HEK293T (cell line): ENCODE results near the gene MIOX.

Source experiments
- CTCF ChIA-PET: fragments of 350-600 bp; formaldehyde crosslinking; extraction: SDS; loops from one replicate; lab custom pipeline; 2021; ENCODE audit warnings: antibody characterized with exemption, inconsistent platforms; lab: Yijun Ruan, JAX
- POLR2A ChIA-PET: fragments of 350-600 bp; formaldehyde crosslinking; extraction: SDS; loops from one replicate; lab custom pipeline; 2020; ENCODE audit warnings: antibody characterized with exemption, inconsistent platforms; lab: Yijun Ruan, JAX
- DNase-seq: peaks from one replicate; pipeline ENCODE4 v3.0.0; 2012; ENCODE audit warnings: mixed read lengths; ENCODE audit errors: extremely low spot score
- ARNT ChIP-seq: fragments of 450-650 bp; IDR thresholded peaks from 2 replicates; pipeline ENCODE4 v1.6.1; 2017; ENCODE audit warnings: mild to moderate bottlenecking
- BHLHE40 ChIP-seq: fragments of 450-650 bp; IDR thresholded peaks from 2 replicates; pipeline ENCODE4 v1.6.1; 2016; ENCODE audit warnings: mild to moderate bottlenecking, moderate library complexity, borderline replicate concordance
- CTBP1 ChIP-seq: fragments of 450-650 bp; IDR thresholded peaks from 2 replicates; pipeline ENCODE4 v1.6.1; 2016; ENCODE audit warnings: borderline replicate concordance
- ELF4 ChIP-seq: fragments of 450-650 bp; IDR thresholded peaks from 2 replicates; pipeline ENCODE4 v1.6.1; 2017; ENCODE audit warnings: antibody characterized with exemption
- FOXA1 ChIP-seq: fragments of 450-650 bp; IDR thresholded peaks from 2 replicates; pipeline ENCODE4 v1.6.1; 2016; ENCODE audit warnings: mild to moderate bottlenecking
- FOXK2 ChIP-seq: fragments of 450-650 bp; IDR thresholded peaks from 2 replicates; pipeline ENCODE4 v1.6.1; 2016; ENCODE audit warnings: mild to moderate bottlenecking
- FOXM1 ChIP-seq: fragments of 450-650 bp; IDR thresholded peaks from 2 replicates; pipeline ENCODE4 v1.6.1; 2017; ENCODE audit warnings: mild to moderate bottlenecking, borderline replicate concordance
- HDGF ChIP-seq: fragments of 450-650 bp; IDR thresholded peaks from 2 replicates; pipeline ENCODE4 v1.6.1; 2017; ENCODE audit warnings: antibody characterized with exemption, borderline replicate concordance
- L3MBTL2 ChIP-seq: fragments of 450-650 bp; conservative IDR thresholded peaks from 2 replicates; pipeline ENCODE4 v1.6.1; 2016; ENCODE audit warnings: mild to moderate bottlenecking
- LEF1 ChIP-seq: fragments of 450-650 bp; IDR thresholded peaks from 2 replicates; pipeline ENCODE4 v1.6.1; 2017; ENCODE audit warnings: mild to moderate bottlenecking, borderline replicate concordance
- NFRKB ChIP-seq: fragments of 450-650 bp; IDR thresholded peaks from 2 replicates; pipeline ENCODE4 v1.6.1; 2016; ENCODE audit warnings: mild to moderate bottlenecking, moderate library complexity
- SP1 ChIP-seq: fragments of 450-650 bp; IDR thresholded peaks from 2 replicates; pipeline ENCODE4 v1.6.1; 2017
- SUZ12 ChIP-seq: fragments of 450-650 bp; IDR thresholded peaks from 2 replicates; pipeline ENCODE4 v1.6.1; 2016; ENCODE audit warnings: mild to moderate bottlenecking
- TARDBP ChIP-seq: fragments of 450-650 bp; IDR thresholded peaks from 2 replicates; pipeline ENCODE4 v1.6.1; 2016
- ZNF384 ChIP-seq: fragments of 450-650 bp; IDR thresholded peaks from 2 replicates; pipeline ENCODE4 v1.6.1; 2016
- TF ChIP-seq, protein P1 (sequence below): fragments of 450-650 bp; IDR thresholded peaks from 2 replicates; pipeline ENCODE4 v1.6.1; 2016

The MIOX gene

GRCh38 chr22:50529416-50529896, 42.8 kb downstream of the MIOX start:
- ChIA-PET POLR2A (no interaction called here), CTCF (no interaction called here)
- DNase-seq = no peak
- TF ChIP-seq SUZ12 (no peak), ZNF384 (no peak), L3MBTL2 (no peak), CTBP1 (no peak), ARNT (no peak), FOXM1 (no peak), NFRKB (no peak), SP1 (no peak), FOXK2 (no peak), LEF1 (no peak), FOXA1 (no peak), BHLHE40 (no peak), TARDBP (no peak), HDGF (no peak)
- TF ChIP-seq, protein P1, sequence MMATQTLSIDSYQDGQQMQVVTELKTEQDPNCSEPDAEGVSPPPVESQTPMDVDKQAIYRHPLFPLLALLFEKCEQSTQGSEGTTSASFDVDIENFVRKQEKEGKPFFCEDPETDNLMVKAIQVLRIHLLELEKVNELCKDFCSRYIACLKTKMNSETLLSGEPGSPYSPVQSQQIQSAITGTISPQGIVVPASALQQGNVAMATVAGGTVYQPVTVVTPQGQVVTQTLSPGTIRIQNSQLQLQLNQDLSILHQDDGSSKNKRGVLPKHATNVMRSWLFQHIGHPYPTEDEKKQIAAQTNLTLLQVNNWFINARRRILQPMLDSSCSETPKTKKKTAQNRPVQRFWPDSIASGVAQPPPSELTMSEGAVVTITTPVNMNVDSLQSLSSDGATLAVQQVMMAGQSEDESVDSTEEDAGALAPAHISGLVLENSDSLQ = no peak

- TF ChIP-seq HDGF = no peak
- no peak for TF ChIP-seq CTBP1
- TF ChIP-seq ELF4 = no peak
- TF ChIP-seq FOXA1 = no peak
- TF ChIP-seq L3MBTL2 = no peak; the same call in 1 of the 2 replicates
- no peak for TF ChIP-seq NFRKB
- TF ChIP-seq, protein P1 = no peak
- POLR2A ChIA-PET = no interaction called here
- CTCF ChIA-PET = no interaction called here
- no peak for DNase-seq
Observed at GRCh38 chr22:50529897-50530579, 43.4 kb downstream of the MIOX start, which contains the start of gene TYMP. TYMP (minus strand) TSS chr22:50530012; CDS start chr22:50529709, 303 bp downstream.

GRCh38 chr22:50530580-50530876, 43.9 kb downstream of the MIOX start:
- CTCF ChIA-PET = no interaction called here
- DNase-seq = no peak
- POLR2A ChIA-PET = no interaction called here
- TF ChIP-seq CTBP1 (no peak), FOXK2 (no peak), TARDBP (no peak), SUZ12 (no peak), SP1 (no peak), ARNT (no peak), FOXA1 (no peak), L3MBTL2 (no peak), HDGF (no peak), NFRKB (no peak), FOXM1 (no peak), BHLHE40 (no peak)
- TF ChIP-seq, protein P1 = no peak

DNA sequence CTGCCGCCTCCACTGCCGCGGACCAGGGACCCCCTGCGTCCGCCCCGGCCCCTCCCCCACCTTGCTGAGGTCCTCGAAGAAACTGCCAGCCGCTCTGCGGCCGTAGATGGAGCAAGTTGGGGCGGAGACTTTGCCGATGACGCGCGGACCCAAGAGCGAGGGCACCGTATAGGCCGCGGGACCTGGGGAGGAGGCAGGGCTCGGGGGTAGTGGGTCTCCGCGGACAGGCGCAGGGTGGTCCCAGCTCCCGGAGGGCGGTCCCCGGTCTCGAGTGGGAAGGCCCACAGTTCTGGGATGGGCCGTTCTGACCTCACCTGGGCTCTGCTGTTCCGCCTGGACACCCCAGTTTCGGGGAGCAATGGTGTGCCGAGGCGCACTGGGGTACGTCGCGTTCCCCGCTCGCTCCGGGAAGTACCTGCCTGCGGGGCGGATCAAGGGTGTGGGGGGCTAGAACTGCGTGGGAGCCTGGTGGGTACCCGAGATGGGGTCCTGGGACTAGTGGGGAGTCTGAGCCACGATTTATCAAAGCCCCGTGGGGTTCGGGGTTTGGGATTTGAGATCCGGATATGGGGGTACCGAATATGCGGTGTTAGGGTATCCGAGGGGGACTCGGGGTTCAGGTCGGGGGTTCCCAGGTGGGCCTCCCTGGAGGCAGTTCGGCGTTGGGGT, 44.4 kb downstream of the MIOX start:
- POLR2A ChIA-PET = no interaction called here
- DNase-seq = no peak

DNA sequence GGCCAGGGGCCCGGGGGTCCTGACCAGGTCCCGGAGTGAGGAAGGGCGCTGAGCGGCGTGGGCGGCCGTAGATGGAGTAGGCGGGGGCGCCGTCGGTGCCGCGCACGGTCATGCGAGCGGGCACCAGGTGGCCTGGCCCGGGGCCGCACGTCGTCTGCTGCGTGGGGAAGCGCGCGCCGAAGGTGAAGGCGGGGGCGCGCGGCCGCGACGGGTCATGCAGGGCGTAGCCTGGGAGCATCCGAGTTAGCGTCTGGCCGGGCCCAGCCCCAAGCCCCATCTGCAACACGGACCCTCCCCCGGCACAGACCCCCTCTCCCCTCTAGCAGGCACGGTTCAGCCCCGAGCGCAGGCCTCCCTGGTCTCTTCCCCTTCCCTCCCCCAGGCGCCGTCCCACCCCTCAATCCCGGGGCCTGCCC, 44.9 kb downstream of the MIOX start:
- ChIA-PET POLR2A (no interaction called here), CTCF (no interaction called here)
- no peak for DNase-seq
- TF ChIP-seq SP1 (no peak), ARNT (no peak), BHLHE40 (no peak), LEF1 (no peak), FOXA1 (no peak), NFRKB (no peak), ZNF384 (no peak), SUZ12 (no peak), FOXK2 (no peak), ELF4 (no peak), L3MBTL2 (no peak), TARDBP (no peak), FOXM1 (no peak), HDGF (no peak), CTBP1 (no peak)

More for the DNA sequence above, 44.4 kb downstream of the MIOX start:
- CTCF ChIA-PET = no interaction called here
- no peak for TF ChIP-seq FOXK2
- TF ChIP-seq NFRKB = no peak
- no peak for TF ChIP-seq CTBP1
- TF ChIP-seq ZNF384 = no peak
- TF ChIP-seq L3MBTL2 = no peak; the same call in 1 of the 2 replicates
- no peak for TF ChIP-seq LEF1
- TF ChIP-seq FOXA1 = no peak
- TF ChIP-seq SP1 = no peak
- TF ChIP-seq FOXM1 = no peak
- no peak for TF ChIP-seq BHLHE40
- TF ChIP-seq HDGF = no peak
